NCI-H2029 (cell line): ENCODE results near the gene TUT4.
"Not testable (repeated sequence)": the region's sequence is repeated elsewhere in the genome, so short reads cannot be mapped to it uniquely, and the experiment has no call there.

Source experiments
- DNase-seq: peaks from one replicate; lab custom pipeline; 2025; lab: John Stamatoyannopoulos, UW

The TUT4 gene, protein sequence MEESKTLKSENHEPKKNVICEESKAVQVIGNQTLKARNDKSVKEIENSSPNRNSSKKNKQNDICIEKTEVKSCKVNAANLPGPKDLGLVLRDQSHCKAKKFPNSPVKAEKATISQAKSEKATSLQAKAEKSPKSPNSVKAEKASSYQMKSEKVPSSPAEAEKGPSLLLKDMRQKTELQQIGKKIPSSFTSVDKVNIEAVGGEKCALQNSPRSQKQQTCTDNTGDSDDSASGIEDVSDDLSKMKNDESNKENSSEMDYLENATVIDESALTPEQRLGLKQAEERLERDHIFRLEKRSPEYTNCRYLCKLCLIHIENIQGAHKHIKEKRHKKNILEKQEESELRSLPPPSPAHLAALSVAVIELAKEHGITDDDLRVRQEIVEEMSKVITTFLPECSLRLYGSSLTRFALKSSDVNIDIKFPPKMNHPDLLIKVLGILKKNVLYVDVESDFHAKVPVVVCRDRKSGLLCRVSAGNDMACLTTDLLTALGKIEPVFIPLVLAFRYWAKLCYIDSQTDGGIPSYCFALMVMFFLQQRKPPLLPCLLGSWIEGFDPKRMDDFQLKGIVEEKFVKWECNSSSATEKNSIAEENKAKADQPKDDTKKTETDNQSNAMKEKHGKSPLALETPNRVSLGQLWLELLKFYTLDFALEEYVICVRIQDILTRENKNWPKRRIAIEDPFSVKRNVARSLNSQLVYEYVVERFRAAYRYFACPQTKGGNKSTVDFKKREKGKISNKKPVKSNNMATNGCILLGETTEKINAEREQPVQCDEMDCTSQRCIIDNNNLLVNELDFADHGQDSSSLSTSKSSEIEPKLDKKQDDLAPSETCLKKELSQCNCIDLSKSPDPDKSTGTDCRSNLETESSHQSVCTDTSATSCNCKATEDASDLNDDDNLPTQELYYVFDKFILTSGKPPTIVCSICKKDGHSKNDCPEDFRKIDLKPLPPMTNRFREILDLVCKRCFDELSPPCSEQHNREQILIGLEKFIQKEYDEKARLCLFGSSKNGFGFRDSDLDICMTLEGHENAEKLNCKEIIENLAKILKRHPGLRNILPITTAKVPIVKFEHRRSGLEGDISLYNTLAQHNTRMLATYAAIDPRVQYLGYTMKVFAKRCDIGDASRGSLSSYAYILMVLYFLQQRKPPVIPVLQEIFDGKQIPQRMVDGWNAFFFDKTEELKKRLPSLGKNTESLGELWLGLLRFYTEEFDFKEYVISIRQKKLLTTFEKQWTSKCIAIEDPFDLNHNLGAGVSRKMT (N-terminal part only)

DNA sequence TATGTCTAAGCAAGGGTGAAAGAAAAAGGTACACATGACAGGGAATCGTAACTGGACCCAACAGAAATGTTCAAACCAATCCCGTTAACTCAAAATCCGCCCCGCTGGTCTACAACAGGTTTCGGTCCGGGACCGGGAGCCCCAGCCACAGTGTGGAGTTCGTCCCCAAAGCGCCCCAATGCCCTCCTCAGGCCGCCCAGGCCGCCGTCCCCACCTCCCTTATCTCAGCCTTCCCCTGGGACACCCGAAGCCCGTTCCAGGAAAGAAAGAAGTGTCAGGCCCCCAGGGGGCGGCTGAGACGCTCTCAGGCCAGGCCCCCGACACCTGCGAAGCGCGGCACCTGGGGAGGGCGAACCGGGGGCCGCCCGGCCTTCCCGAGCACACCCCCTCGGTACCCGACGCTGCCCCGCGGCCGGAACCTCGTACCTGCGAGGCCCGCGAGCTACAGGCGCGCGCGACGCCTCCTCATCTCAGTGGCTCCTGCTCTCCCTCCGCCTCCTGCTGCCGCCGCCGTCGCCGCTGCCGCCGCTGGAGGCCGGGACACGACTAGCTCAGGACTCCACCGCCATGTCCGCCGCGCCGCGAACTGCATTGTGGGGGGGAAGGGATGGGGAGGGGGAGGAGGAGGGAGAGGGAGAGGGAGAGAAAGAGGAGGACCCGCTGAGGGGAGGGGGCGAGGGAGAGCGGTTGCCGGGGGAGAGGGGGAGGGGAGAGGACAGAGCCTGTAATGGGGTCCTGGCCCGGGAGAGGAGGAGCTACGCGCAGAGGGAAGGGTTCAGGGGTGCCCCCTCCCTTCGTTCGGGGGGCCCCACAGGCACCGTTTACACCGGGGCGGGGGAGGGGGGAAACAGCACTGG lies at the start of gene TUT4:
TUT4 (minus strand) TSS at position 588 of the 857 bp plus-strand sequence. CDS start 26,812 bp downstream, outside the sequence.
- peak; percentile 82 for DNase-seq

DNA sequence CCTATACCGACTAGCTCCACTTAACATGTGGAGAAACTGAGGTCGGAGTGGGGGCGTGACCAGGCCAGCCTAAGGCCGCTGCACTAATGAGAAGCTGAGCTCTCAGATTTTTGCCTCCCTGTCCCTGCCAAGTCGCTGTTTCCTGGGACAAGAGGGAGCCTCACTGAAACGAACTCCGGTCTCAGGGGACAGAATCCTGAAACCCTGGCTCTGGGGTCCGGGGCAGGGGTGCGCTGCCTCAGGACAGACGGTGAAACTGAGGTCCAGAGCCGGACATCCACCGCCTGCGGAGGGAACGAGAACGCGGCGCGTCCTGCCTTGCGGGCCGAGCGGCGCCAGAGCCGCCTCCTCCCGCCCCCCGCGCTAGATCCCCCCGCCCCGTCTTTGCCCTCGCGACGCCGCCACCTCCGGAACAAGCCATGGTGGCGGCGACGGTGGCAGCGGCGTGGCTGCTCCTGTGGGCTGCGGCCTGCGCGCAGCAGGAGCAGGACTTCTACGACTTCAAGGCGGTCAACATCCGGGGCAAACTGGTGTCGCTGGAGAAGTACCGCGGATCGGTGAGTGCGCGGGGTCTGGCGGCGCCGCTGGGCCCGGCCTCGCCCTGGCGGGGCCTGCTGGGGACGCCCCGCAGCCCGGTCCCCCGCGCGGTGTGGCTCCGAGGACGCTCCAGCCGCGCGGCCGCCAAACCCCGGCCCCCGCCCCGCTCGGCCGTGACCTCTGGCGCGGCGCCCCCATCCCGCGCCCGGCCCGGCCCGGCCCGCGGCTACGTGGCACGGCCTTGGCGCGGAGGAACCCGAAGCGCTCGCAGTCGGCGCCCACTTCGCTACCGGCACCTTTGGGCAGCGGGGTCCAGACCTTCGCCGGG lies 49.3 kb upstream of the TUT4 start, which contains the start of gene GPX7:
GPX7 (plus strand) TSS at position 381 of the 865 bp plus-strand sequence; CDS start at position 420, 39 bp downstream.
- peak; percentile 50 for DNase-seq

DNA sequence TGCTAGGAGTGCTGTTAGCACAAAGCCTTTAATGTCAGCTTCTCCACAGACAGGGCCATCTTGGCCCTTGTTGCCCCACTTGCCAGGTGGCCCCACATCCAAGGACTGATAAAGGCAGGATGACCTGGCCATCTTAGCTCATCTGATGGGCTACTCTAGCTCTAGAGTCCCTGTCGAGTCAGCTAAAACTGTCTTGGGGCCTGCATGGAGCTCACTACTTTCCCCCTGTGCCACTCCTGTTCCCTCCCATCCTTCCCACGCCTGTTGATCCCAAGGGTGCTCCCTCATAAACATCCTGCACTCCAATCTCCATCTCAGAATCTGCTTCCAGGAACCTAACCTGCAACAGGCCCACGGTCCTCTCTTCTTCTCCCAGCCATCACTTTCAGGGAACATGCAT lies 48.6 kb upstream of the TUT4 start:
- no peak for DNase-seq

DNA sequence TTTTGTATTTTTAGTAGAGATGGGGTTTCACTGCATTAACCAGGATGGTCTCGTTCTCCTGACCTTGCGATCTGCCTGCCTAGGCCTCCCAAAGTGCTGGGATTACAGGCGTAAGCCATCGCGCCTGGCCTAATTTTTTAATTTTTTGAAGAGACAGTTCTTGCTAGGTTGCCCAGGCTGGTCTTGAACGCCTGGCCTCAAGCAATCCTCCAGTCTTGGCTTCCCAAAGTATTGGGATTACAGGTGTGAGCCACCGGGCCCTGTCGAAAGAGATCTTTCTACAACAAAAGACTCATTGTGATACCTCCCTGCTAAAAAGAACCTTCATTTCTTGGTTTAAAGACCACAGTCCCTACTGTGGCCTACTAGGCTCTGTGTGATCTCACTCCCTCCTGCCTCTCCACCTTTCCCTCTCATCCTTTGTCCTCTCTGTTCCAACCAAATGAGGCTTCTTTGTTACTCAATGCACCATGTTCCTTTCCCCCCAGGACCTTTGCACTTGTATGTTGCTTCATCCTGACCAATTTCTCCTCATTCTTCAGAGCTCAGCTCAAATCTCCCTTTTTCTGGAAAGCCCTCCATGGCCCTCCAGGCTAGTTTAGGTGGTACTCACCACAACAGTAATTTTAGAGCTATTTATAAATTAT lies 47.8 kb upstream of the TUT4 start:
- no peak for DNase-seq

DNA sequence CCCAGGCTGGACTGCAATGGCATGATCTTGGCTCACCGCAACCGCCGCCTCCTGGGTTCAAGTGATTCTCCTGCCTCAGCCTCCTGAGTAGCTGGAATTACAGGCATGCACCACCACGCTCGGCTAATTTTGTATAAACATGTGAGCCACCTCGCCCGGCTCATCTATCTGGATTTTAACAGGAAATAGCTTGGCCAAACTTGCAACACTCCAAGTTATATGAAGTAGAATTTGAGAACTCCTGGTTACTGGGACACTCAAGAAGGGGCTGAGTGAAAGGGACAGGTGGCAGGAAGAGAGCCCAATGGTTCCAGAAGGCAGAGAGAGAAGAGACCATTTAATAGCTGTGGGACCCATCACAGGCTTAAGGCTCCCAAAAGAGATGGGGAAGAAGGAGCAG lies 46.3 kb upstream of the TUT4 start:
- no peak for DNase-seq

DNA sequence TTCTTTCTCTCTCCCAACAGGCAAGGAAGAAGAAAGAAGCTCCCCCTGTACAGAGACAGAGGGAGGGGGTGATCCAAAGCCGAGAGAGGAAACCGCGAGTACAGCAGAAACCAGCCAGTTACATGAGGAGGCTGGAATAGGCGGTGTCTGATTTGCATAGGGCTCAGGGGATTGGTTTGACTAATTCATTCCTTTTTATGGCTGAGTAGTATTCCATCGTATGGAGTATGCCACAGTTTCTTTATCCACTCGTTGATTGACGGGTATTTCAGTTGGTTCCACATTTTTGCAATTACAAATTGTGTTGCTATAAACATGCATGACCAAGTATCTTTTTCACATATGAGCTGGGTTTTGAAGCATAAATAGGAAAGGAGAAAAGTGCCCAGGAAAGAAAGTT lies 45.8 kb upstream of the TUT4 start:
- DNase-seq = no peak

DNA sequence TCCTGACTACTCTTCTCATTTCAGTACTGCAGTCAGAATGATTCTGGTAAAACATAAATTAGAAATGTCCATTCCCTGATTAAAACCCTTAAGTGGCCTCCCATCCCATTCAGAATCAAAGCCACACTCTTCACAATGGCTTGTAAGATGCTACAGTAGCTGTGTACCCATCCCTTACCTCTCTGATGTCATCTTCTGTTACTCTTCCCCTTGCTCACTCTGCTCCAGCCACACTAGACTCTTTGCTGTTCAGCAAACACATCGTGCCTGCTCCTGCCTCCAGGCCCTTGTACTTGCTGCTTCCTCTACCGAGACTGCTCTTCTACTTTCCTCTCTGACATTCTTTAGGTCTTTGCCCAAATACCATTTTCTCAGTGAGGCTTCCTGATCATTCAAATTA lies 45.0 kb upstream of the TUT4 start:
- no peak for DNase-seq

DNA sequence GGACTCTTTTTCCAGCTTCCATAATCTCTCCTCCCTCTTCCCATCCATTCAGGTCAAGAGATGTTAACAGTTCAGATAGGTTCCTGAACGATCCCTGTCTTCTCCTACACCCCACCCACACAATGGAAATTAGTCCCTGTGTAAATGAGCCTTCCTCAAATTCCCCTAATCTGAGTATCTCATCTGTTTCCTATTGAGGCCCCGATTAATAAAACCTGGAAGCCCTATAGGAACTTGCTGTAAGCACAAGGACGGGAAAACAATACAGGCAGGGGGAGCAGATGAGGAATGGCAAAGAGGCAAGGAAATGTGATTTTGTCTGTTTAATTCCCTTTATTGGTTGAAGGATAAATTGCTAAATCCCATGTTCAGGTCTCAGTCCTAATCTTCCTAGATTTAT lies 42.2 kb upstream of the TUT4 start:
- no peak for DNase-seq

DNA sequence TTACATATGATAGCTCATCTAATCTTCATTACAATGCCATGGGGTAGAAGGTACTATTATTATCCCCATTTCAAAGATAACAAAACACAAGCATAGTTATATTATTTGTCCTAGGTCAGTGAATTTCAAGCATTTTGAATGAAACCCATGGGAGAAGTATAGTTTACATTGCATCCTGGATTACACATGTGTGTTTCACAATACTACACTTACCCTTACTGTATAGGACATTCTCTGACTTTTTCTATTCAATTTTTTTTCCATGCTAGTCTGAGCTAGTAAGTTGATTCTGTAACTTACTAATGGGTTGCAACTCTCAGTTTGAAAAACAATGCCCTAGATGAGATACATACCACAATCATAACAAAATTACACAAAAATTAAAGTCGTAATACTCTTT lies 40.6 kb upstream of the TUT4 start:
- no peak for DNase-seq

DNA sequence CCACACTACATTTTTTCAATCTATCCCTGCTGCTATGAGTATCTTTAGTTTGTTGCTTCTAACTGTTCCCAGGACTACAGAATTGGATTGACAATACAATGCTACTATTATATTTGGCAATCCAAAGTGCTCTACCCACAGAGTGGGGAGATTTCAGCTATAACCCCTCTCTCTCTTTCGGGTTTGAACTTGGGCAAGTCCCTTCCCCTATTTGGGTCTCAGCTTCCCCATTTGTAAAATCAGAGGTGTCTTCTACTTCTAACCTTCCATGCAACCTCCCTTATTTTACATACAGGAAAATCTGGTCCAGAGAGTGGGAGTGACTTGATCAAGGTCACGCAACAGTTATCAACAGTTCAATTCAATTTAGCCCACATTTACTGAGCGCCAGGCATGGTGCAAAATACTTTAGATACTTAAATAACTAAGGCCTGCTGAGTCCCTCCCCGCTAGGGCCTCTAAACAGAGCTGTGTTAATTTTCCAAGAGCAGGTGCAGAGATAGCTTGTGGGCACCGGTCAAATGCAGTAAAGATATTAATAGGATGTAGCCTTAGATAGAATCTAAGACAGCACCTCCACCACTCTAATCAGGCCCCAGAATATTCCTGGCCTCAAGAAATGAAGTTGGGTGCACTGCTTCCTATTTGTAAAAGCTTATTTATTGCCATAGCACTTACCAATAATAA lies 39.9 kb upstream of the TUT4 start:
- no peak for DNase-seq

DNA sequence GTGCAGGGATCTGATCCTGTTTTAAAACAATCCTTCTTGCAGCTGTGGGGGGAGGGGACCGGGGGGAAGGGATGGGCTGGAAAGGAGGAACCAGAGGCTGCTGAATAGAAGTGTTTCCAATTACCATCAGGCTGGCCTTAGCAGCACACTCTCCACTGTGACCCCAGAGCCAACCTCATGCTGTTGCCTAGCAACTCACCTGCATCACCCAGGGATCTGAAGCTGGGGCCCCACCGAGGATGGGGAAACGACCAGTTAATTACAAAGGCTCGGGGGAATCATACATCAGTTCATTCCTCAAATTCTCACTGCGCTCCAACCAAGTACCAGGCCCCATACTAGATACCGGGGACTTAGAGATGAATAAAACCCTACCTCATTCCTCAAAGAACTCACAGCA lies 37.4 kb upstream of the TUT4 start:
- no peak for DNase-seq

DNA sequence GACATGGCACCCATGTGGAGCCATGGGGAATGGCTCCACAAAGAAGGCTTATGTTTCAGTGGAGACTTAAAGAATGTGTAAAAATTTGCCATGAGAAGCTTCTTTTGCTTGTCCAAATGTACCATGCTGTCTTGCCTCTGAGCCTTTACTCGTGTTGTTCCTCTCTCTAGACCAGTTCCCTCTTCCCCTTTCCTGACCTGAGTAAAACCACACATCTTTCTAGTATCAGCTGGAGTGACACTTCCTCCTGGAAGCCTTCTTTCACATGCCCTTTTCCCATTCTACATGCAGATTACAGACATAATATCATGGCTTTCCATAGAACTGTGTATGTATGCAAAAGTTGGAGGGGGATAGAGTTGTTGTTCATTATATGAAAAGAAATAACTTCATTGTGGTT lies 35.6 kb upstream of the TUT4 start:
- DNase-seq = no peak

DNA sequence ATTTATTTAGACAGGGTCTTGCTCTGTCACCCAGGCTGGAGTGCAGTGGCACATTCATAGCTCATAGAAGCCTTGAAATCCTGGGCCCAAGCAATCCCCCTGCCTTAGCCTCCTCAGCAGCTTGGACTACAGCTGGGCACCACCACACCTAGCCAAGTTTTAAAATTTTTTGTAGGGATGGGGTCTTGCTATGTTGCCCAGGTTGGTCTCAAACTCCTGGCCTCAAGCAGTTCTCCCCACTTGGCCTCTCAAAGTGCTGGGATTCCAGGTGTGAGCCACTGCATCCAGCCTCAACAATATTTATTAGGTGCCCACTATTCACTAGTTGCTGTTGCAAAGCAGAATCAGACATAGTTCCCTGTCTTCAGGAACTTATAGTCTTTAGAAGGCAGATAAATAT lies 35.1 kb upstream of the TUT4 start:
- no peak for DNase-seq

DNA sequence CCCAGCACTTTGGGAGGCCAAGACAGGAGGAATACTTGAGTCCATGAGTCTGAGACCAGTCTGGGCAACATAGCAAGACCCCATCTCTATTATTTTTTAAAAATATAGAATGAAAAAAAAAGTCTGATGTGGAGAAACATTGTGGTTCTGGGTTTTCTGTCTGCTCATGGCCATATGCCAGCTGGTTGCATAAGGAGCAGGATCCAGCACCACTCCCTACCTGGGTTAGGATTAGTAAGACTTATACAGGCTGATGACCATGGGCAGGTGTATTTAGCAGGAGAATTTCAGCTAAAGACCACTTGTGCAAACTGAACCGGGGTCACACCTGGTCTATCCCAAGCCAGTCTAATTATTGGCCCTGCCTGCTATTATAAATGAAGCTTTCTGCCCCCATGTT lies 32.6 kb upstream of the TUT4 start:
- DNase-seq = no peak

DNA sequence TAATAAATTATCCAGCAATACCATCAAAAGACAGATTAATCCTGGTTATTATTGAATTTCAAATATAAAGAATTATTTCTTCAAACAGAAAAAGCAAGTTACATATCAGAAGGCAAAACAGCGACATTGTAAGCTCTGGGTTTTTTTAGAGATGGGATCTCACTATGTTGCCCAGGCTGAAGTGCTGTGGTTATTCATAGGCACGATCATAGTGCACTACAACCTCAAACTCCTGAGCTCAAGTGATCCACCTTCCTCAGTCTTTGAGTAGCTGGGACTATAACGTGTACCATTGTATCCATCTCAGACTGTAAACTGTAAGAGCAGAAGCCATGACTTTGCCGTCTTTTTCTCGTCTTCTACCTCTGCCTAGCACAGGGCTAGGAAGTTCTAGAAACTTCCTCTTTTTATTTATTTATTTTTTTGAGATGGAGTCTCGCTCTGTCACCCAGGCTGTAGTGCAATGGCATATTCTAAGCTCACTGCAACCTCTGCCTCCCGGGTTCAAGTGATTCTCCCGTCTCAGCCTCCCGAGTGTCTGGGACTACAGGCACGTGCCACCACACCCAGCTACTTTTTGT lies 29.3 kb upstream of the TUT4 start:
- DNase-seq = no peak

DNA sequence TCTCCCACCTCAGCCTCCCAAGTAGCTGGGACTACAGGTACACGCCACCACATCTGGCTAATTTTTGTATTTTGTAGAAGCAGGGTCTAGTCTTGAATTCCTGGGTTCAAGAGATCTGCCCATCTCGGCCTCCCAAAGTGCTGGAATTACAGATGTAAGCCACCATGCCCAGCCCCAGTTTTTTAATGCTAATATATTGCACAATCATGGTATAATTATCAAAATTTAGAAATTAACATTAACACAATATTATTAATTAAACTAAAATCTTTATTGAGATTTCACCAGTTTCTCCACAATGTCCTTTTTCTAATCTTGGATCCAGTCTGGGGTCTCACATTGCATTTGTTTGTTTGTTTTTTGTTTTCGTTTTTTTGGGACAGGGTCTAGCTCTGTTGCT lies 27.4 kb upstream of the TUT4 start:
- no peak for DNase-seq

DNA sequence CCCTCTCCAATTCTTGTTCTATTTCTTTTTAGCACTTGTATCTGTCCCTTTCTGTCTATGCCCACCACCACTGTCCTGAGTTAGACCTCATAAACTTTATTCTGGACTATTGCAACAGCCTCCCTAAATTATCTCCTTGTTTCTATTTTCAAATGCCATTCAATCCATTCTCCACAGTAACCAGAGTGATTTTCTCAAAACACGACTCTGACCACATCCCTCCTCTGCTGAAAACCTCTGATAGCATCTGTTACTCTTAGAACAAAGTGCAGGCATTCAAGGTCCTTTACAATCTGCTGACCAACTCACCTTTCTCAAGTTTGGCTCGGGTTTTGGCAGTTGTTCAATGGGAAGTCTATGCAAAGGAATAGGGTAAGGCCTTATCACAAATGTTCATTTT lies 26.5 kb upstream of the TUT4 start:
- no peak for DNase-seq

DNA sequence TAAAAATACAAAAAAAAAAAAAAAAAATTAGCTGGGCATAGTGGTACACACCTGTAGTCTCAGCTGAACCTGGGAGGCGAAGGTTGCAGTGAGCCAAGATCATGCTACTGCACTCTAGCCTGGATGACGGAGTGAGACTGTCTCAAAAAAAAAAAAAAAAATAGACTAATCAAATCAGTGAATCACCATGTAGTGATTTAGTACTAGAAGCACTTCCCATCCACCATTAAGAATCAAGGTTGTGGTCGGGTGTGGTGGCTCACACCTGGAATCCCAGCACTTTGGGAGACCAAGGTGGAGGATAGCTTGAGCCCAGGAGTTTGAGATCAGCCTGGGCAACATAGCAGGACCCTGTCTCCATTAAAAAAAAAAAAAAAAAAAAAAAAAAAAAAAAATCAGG lies 25.2 kb upstream of the TUT4 start:
- DNase-seq = not testable (repeated sequence)

DNA sequence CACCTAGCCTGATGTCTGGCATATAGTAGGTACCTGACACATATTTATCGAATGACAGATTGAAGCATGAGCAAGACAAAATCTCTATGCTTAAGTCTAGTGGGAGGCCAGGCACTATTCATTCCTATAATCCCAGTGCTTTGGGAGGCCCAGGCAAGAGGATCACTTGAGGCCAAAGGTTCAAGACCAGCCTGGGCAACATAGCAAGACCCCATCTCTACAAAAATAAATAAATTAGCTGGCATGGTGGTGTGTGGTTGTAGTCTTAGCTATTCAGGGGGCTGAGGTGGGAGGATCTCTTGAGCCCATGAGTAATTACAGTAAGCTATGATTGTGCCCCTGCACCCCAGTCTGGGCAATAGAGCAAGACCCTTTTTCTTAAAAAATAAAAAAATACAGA lies 23.2 kb upstream of the TUT4 start:
- no peak for DNase-seq
